ENCODE results near the gene TBRG1. TPM values are rescaled to one million over a fixed set of nuclear protein-coding genes. Genes with fewer than 3 reads are reported as not detected.

Gene TBRG1
- 22.7 and 26.7 TPM in 2 replicates for total RNA-seq (2021; fragmentation: NEBNext Ultra II Directional; extraction: Animal tissue kit (Norgen Biotek cat#: 25700))
- 13.6 and 16.3 TPM in 2 replicates for polyA plus RNA-seq (2011; rRNA removed)
- 18.8 TPM for polyA plus RNA-seq (2011; cell fraction: cytosol; rRNA removed)
- 56.8 TPM for polyA plus RNA-seq (2011; cell fraction: nucleus; rRNA removed)
- polyA plus RNA-seq (2012, experiment 1 of 2), result 18.4 to 29.3 TPM (median 20.6 TPM) in 4 replicates
- 10.0 TPM for polyA plus RNA-seq (2012, experiment 2 of 2)
- polyA plus RNA-seq (2013, experiment 1 of 2), result 25.2 TPM
- 21.6 TPM for polyA plus RNA-seq (2013, experiment 2 of 2)
- polyA minus RNA-seq (2011; rRNA and poly(A)+ RNA removed), result 20.9 and 23.2 TPM in 2 replicates
- polyA minus RNA-seq (2011; cell fraction: cytosol; rRNA and poly(A)+ RNA removed), result 14.7 TPM
- 31.5 TPM for polyA minus RNA-seq (2011; cell fraction: nucleus; rRNA and poly(A)+ RNA removed)
- long read RNA-seq, experiment 1, full-length matches to known transcripts, result 6 of 22 reads
- long read RNA-seq, experiment 1, partial matches to known transcripts, result 4 of 22 reads
- long read RNA-seq, experiment 1, other reads (novel, unspliced or antisense), result 12 of 22 reads
- long read RNA-seq, experiment 2, full-length matches to known transcripts, result 9 of 17 reads
- long read RNA-seq, experiment 2, partial matches to known transcripts, result 1 of 17 reads
- long read RNA-seq, experiment 2, other reads (novel, unspliced or antisense), result 7 of 17 reads

- peaks cover 0 to 2% (median under 1%) of the 10 kb centered on the region in 4 experiments; a peak in 3 of 7 replicates for H3K4me1 ChIP-seq (replicated peaks in 1 of 4; ENCODE audit: control insufficient read depth in 3 of 4, insufficient read depth in 4 of 4, low read length in 3 of 4)
- H4K8ac ChIP-seq (ENCODE audit: extremely low read depth, insufficient read depth, low read length), result peak within 1 kb of the TSS; percentile 81; the same call in 1 of the 2 replicates
- peaks cover 4% of the 10 kb centered on the region for H3K23me2 ChIP-seq (ENCODE audit: low read depth, low read length)
- WGBS, 2 experiments (ENCODE audit: extremely low coverage in 1 of 2, insufficient coverage in 1 of 2, insufficient read length in 1 of 2, insufficient replicate concordance in 2 of 2, low coverage in 1 of 2, low lambda C conversion rate in 2 of 2, missing lambda C conversion rate in 1 of 2), result 2% methylated on average over 55 of the region's 57 CpGs; no CpG with 5 or more reads in 1 of the 2 experiments
- H2BK120ac ChIP-seq (replicated peaks; ENCODE audit: low read depth, low read length), result no peak within 1 kb of the TSS
- FAIRE-seq, result no peak
- DNase-seq (ENCODE audit: low read depth in 1 of 2, low spot score in 2 of 2), result peak; percentile 68 to 80
- no peaks in the 10 kb centered on the region for H3K9me3 ChIP-seq (ENCODE audit: insufficient read depth in 2 of 2, low read depth in 1 of 2, low read length in 1 of 2)
- H3K23ac ChIP-seq (ENCODE audit: insufficient read length), result no peak within 1 kb of the TSS
- no peak within 1 kb of the TSS for H2BK15ac ChIP-seq (ENCODE audit: low read length)
- peaks cover 0 to 5% of the 10 kb centered on the region in 2 experiments for H4K20me1 ChIP-seq (replicated peaks in 1 of 2; ENCODE audit: control insufficient read depth in 1 of 2, insufficient read depth in 2 of 2, low read length in 2 of 2)
- H3K4me3 ChIP-seq (ENCODE audit: extremely low read depth in 1 of 4, insufficient read depth in 2 of 4, low read depth in 3 of 4, low read length in 4 of 4), result peak within 1 kb of the TSS; percentile 85 to 96 (median 92)
- ChIA-PET CTCF (ENCODE audit: partially characterized antibody) (interaction anchor here (0.8 to 2.0 kb wide), 8 partner anchors 10 to 220 kb away, joined by 3 to 9 read pairs (median 4); no protein-coding TSS in a partner anchor), POLR2A (ENCODE audit: partially characterized antibody) (interaction anchor here (1.1 to 2.0 kb wide), 4 partner anchors 10 to 211 kb away, joined by 3 to 7 read pairs (median 4); no protein-coding TSS in a partner anchor)
- no peak within 1 kb of the TSS for H3K14ac ChIP-seq (ENCODE audit: insufficient read length)
- H2BK20ac ChIP-seq (ENCODE audit: low read length), result no peak within 1 kb of the TSS
- H2AK5ac ChIP-seq (ENCODE audit: low read depth, low read length), result no peak within 1 kb of the TSS
- peaks cover 6 to 31% (median 20%) of the 10 kb centered on the region in 4 experiments; a peak in 7 of 8 replicates for H3K36me3 ChIP-seq (ENCODE audit: control insufficient read depth in 2 of 4, insufficient read depth in 4 of 4, low read length in 3 of 4)
- peak within 1 kb of the TSS; percentile 94 for H3K18ac ChIP-seq (ENCODE audit: extremely low read depth, low read length)
- no peak within 1 kb of the TSS for H3K4ac ChIP-seq (replicated peaks; ENCODE audit: insufficient read length, low read depth, low read length)
- H2AFZ ChIP-seq (ENCODE audit: low read length), result peak within 1 kb of the TSS; percentile 84
- peaks cover 0 to 17% of the 10 kb centered on the region in 2 experiments for H3K79me2 ChIP-seq (ENCODE audit: control insufficient read depth in 1 of 2, insufficient read depth in 2 of 2, low read length in 2 of 2)
- H3K9ac ChIP-seq (replicated peaks in 1 of 4; ENCODE audit: extremely low read depth in 1 of 4, low read depth in 3 of 4, low read length in 3 of 4), result peak within 1 kb of the TSS; percentile 59 to 72 (median 70)
- no peak within 1 kb of the TSS for H2BK12ac ChIP-seq (ENCODE audit: low read depth, low read length)
- H3K27ac ChIP-seq (ENCODE audit: low read depth, low read length), result peak within 1 kb of the TSS; percentile 23; the same call in 1 of the 2 replicates
- H4K5ac ChIP-seq (ENCODE audit: insufficient read length, low read depth, low read length), result peak within 1 kb of the TSS; percentile 82
- H3K27me3 ChIP-seq (replicated peaks in 1 of 4; ENCODE audit: control insufficient read depth in 3 of 4, extremely low read depth in 1 of 4, insufficient read depth in 3 of 4, low read length in 3 of 4), result peaks cover 0 to 2% (median 0%) of the 10 kb centered on the region in 4 experiments; a peak in 1 of 7 replicates
- H4K91ac ChIP-seq (replicated peaks; ENCODE audit: insufficient read length, low read length), result peak within 1 kb of the TSS; percentile 4
- H3K56ac ChIP-seq (replicated peaks; ENCODE audit: insufficient read length, low read depth, low read length), result no peak within 1 kb of the TSS
- peak within 1 kb of the TSS; percentile 69 to 75 for H3K4me2 ChIP-seq (ENCODE audit: insufficient read depth in 1 of 2, low read depth in 2 of 2, low read length in 2 of 2)
- H3K79me1 ChIP-seq (ENCODE audit: low read depth, low read length), result no peaks in the 10 kb centered on the region
- peak within 1 kb of the TSS; percentile 4; the same call in 1 of the 2 replicates for H2BK5ac ChIP-seq (ENCODE audit: low read depth, low read length)
- TF ChIP-seq KDM1A (IDR thresholded peaks at IDR 0.05; ENCODE audit: borderline replicate concordance, low read length), result no peak; the same call in 1 of the 2 replicates
- peak; percentile 29; the same call in 1 of the 2 replicates for TF ChIP-seq NRF1 (IDR thresholded peaks at IDR 0.05; ENCODE audit: low read depth, low read length)
- no peak for TF ChIP-seq EZH2 (IDR thresholded peaks at IDR 0.05; ENCODE audit: low read depth, low read length, severe bottlenecking)
- no peak for TF ChIP-seq POU5F1 (IDR thresholded peaks at IDR 0.05; ENCODE audit: low read depth, low read length)
- TF ChIP-seq ASH2L (IDR thresholded peaks at IDR 0.05; ENCODE audit: low read length), result peak; percentile 97
- peak; percentile 64 for TF ChIP-seq KDM4A (IDR thresholded peaks at IDR 0.05; ENCODE audit: low read depth, low read length, severe bottlenecking)
Observed at GRCh38 chr11:124622531-124623451, at the start of gene TBRG1. Gene TBRG1 (plus strand): TSS chr11:124622864. CDS start chr11:124623084, 220 bp downstream.

All from H1 (cell line).